BE2C (cell line): Measurements from ENCODE around the gene ATP8A2.

ENCODE experiments used
- DNase-seq: peaks from one replicate; pipeline ENCODE4 v3.0.0-alpha.2; 2020
- H3K27me3 ChIP-seq: fragments of 250-450 bp; sonication (Bioruptor Pico); 2 replicates; pipeline ENCODE4 v1.5.1; 2020; ENCODE audit warnings: mild to moderate bottlenecking
- H3K36me3 ChIP-seq: fragments of 250-450 bp; sonication (Bioruptor Pico); 2 replicates; pipeline ENCODE4 v1.5.1; 2020; ENCODE audit warnings: mild to moderate bottlenecking
- H3K4me1 ChIP-seq: fragments of 250-450 bp; sonication (Bioruptor Pico); 2 replicates; pipeline ENCODE4 v1.5.1; 2020
- H3K4me3 ChIP-seq: 2 replicates; pipeline ENCODE4 v1.5.1; 2011; ENCODE audit warnings: low read depth, low read length
- H3K9me3 ChIP-seq: fragments of 250-450 bp; sonication (Bioruptor Pico); 2 replicates; pipeline ENCODE4 v1.5.1; 2020
- CTCF ChIP-seq: IDR thresholded peaks from 2 replicates; pipeline ENCODE4 v1.5.1; 2012; ENCODE audit warnings: mild to moderate bottlenecking, low read depth, low read length

The ATP8A2 gene

DNA sequence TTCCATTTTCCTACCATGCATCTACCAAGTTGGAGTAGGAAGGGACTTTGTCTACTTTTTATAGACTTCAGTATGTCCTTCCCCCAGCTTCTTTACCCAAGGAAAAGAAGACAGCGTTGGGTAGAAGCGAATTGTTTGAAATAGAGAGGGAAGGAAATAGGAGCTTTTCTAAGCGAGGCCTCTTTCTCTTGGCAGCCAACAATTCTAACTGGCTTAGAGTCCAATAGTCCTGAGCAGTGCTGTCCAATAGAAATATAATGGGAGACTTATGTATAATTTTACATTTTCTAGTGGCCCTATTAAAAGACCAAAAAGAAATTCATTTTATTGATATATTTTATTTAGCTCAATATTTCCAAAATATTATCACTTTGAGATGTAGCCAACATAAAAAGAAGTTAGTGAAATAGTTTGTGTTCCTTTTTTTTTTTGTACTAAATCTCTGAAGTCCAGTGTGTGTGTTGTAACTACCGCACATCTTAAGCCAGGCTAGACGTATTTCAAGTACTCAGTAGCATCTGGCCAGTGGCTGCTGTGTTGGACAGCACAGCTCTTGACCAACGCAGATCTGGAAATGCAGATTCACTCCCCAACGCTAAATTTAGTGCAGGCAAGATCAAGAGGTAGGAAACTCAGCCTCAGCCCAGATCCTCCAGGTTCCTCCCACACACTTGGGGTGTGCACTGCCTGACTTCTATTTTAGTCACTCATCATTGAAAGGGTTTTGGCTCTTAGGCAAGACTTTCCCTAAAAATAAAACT, 500.9 kb downstream of the ATP8A2 start:
- H3K36me3 ChIP-seq: no peaks in the 10 kb centered on the region
- no peak for TF ChIP-seq CTCF

GRCh38 chr13:25873242-25873612, 501.5 kb downstream of the ATP8A2 start:
- Histone ChIP-seq H3K4me3 (no peak overlapping the region), H3K27me3 (peaks cover 5% of the 10 kb centered on the region; the same call in 1 of the 2 replicates), H3K4me1 (no peaks in the 10 kb centered on the region), H3K9me3 (no peaks in the 10 kb centered on the region), H3K36me3 (no peaks in the 10 kb centered on the region)
- no peak for DNase-seq
- TF ChIP-seq CTCF: no peak

More for the DNA sequence above, 500.9 kb downstream of the ATP8A2 start:
- Histone ChIP-seq H3K4me3 (no peak overlapping the region), H3K9me3 (no peaks in the 10 kb centered on the region), H3K4me1 (no peaks in the 10 kb centered on the region), H3K27me3 (peaks cover 5% of the 10 kb centered on the region; the same call in 1 of the 2 replicates)
- DNase-seq: no peak

DNA sequence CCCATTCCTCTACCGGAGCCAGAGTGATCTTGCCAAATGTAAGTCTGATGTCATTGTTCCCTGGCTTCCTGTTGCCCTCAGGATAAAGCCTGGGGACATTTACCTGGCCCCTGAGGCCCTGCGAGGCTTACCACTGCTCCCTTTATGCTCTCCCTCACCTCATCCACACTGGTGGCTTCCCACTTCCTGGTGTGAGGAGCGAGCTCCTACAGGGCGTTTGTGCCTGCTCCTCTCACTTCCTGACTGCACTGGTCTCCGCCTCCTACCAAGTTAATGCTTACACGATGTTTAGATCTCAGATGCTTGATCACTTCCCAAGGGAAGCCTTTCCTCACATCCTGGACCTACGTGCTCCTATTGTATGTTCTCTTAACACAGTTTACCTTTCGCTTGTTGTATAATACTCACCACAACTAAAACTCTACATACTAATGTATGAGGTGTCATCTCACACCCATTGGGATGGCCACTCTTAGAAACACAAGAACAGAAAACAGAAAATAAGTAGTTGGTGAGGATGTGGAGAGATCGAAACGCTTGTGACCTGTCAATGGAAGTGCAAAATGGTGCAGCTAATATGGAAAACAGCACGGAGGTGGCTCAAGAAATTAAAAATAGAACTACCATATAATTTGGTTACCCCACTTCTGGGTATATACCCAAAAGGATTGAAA, 502.4 kb downstream of the ATP8A2 start:
- TF ChIP-seq CTCF: no peak
- no peak for DNase-seq
- no peaks in the 10 kb centered on the region for H3K36me3 ChIP-seq
- H3K27me3 ChIP-seq: peaks cover 5% of the 10 kb centered on the region; the same call in 1 of the 2 replicates
- H3K4me3 ChIP-seq: no peak overlapping the region
- no peaks in the 10 kb centered on the region for H3K4me1 ChIP-seq
- H3K9me3 ChIP-seq: no peaks in the 10 kb centered on the region

DNA sequence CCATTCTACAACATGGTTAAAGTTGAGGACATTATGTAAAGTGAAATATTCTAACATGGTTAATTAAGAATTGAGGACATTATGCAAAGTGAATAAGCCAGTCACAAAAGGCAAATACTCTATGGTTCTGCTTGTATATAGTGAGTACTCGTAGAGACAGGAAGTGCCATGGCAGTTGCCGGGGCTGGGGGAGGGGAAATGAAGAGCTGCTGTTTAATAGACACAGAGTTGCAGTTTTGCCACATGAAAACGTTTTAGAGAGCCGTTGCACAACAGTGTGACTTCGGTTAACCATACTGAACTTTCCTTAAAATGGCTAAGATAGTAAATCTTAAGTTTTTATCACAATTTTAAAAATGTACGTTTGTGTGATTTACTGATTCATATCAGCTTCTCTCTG, 503.1 kb downstream of the ATP8A2 start:
- peaks cover 11% of the 10 kb centered on the region; the same call in 1 of the 2 replicates for H3K27me3 ChIP-seq
- no peak for DNase-seq

GRCh38 chr13:25876247-25876646, 504.5 kb downstream of the ATP8A2 start:
- no peaks in the 10 kb centered on the region for H3K4me1 ChIP-seq
- no peaks in the 10 kb centered on the region for H3K9me3 ChIP-seq
- H3K4me3 ChIP-seq: no peak overlapping the region
- H3K36me3 ChIP-seq: no peaks in the 10 kb centered on the region
- TF ChIP-seq CTCF: no peak
- no peak for DNase-seq
- H3K27me3 ChIP-seq: peaks cover 11% of the 10 kb centered on the region; the same call in 1 of the 2 replicates

More for the DNA sequence above, 503.1 kb downstream of the ATP8A2 start:
- Histone ChIP-seq H3K9me3 (no peaks in the 10 kb centered on the region), H3K36me3 (no peaks in the 10 kb centered on the region), H3K4me1 (no peaks in the 10 kb centered on the region), H3K4me3 (no peak overlapping the region)
- TF ChIP-seq CTCF: no peak

GRCh38 chr13:25879466-25879865, 507.7 kb downstream of the ATP8A2 start:
- TF ChIP-seq CTCF: no peak
- no peak for DNase-seq
- peaks cover 3% of the 10 kb centered on the region; the same call in 1 of the 2 replicates for H3K4me1 ChIP-seq
- no peak overlapping the region for H3K4me3 ChIP-seq
- H3K27me3 ChIP-seq: peaks cover 14% of the 10 kb centered on the region; the same call in 1 of the 2 replicates
- no peaks in the 10 kb centered on the region for H3K36me3 ChIP-seq
- H3K9me3 ChIP-seq: no peaks in the 10 kb centered on the region
